ENCODE results near the gene RIMKLB.

DNA sequence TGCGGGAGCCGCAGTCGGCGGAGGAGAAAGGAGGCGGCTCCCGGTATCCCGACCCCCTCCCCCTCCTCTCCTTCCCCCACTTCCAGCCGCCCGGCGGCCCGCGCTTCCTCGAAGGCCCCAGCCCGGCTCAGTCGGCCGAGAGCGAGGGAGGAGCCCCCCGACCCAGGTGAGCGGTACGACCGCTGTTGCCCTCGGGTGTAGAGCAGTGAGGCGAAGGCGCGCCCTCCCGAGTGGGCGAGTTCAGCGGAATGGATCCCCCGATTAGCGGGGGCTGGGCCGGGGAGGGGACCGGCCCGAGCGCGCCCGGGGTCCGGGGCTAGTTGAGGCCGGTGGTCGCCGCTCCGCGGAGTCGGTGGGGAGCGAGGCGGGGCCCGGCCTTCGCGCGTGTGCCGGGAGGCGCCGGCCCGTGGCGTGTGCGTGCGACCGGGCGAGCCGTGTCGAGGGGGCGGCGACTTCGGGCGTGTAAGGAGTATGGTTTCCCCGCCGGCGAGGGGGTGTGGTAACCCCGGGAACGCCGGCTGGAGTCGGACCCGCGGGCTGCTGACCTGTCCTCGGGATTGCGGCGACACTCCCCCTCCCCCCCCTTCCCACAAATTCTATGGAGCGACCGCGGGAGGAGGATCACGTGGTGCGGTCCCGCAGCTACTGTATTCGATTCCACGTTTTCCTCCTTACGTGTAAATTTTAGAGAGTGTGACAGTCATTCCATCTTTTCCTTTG, 501 bp downstream of the RIMKLB start:
- TF ChIP-seq, protein P1, sequence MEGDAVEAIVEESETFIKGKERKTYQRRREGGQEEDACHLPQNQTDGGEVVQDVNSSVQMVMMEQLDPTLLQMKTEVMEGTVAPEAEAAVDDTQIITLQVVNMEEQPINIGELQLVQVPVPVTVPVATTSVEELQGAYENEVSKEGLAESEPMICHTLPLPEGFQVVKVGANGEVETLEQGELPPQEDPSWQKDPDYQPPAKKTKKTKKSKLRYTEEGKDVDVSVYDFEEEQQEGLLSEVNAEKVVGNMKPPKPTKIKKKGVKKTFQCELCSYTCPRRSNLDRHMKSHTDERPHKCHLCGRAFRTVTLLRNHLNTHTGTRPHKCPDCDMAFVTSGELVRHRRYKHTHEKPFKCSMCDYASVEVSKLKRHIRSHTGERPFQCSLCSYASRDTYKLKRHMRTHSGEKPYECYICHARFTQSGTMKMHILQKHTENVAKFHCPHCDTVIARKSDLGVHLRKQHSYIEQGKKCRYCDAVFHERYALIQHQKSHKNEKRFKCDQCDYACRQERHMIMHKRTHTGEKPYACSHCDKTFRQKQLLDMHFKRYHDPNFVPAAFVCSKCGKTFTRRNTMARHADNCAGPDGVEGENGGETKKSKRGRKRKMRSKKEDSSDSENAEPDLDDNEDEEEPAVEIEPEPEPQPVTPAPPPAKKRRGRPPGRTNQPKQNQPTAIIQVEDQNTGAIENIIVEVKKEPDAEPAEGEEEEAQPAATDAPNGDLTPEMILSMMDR (IDR thresholded peaks at IDR 0.05 in 8 of 11, conservative IDR thresholded peaks at IDR 0.05 in 3 of 11): no peak
- TF ChIP-seq POLR2AphosphoS5 (IDR thresholded peaks at IDR 0.05): peak; percentile 5 to 43 (median 13)
